Activated CD8-positive, alpha-beta memory T cell treated with anti-CD3 and anti-CD28 coated beads for 1 hour (primary cell): Measurements from ENCODE around the gene PTPN1.
"Not testable (repeated sequence)": the region's sequence is repeated elsewhere in the genome, so short reads cannot be mapped to it uniquely, and the experiment has no call there.

ENCODE experiments used
- DNase-seq, 2 donors: peaks; one replicate each; pipeline ENCODE4 v3.0.0-alpha.2; 2020; ENCODE audit warnings: low read depth in 1 of 2; ENCODE audit errors: extremely low read depth in 1 of 2

The PTPN1 gene

GRCh38 chr20:50527068-50527605 is 17.0 kb downstream of the PTPN1 start:
- DNase-seq, result no peak

- DNase-seq, result no peak
These were observed 17.9 kb downstream of the PTPN1 start for GRCh38 chr20:50528129-50528528.

- no peak for DNase-seq
These were observed 18.7 kb downstream of the PTPN1 start for GRCh38 chr20:50528804-50529351.

GRCh38 chr20:50532221-50532620 is 22.0 kb downstream of the PTPN1 start:
- DNase-seq, result no peak

- DNase-seq, result no peak
These were observed 22.9 kb downstream of the PTPN1 start for GRCh38 chr20:50533061-50533460.

- no peak for DNase-seq
These were observed 23.3 kb downstream of the PTPN1 start for GRCh38 chr20:50533464-50533863.

GRCh38 chr20:50534567-50534966 is 24.4 kb downstream of the PTPN1 start:
- DNase-seq, result no peak

GRCh38 chr20:50535162-50535561 is 25.0 kb downstream of the PTPN1 start:
- DNase-seq, result no peak

- DNase-seq, result no peak
These were observed 26.1 kb downstream of the PTPN1 start for GRCh38 chr20:50536333-50536732.

- DNase-seq, result no peak
These were observed 27.5 kb downstream of the PTPN1 start for GRCh38 chr20:50537546-50538201.

- DNase-seq, result no peak
These were observed 28.1 kb downstream of the PTPN1 start for GRCh38 chr20:50538276-50538675.

- DNase-seq, result not testable (repeated sequence)
These were observed 29.6 kb downstream of the PTPN1 start for GRCh38 chr20:50539798-50540197.

GRCh38 chr20:50540620-50541605 is 30.7 kb downstream of the PTPN1 start:
- DNase-seq, result no peak

- no peak for DNase-seq
These were observed 31.4 kb downstream of the PTPN1 start for GRCh38 chr20:50541606-50542041.

GRCh38 chr20:50543326-50543725 is 33.1 kb downstream of the PTPN1 start:
- no peak for DNase-seq

GRCh38 chr20:50545126-50545525 is 34.9 kb downstream of the PTPN1 start:
- DNase-seq, result no peak

GRCh38 chr20:50546729-50547314 is 36.6 kb downstream of the PTPN1 start:
- DNase-seq, result no peak

- DNase-seq, result no peak
These were observed 37.8 kb downstream of the PTPN1 start for GRCh38 chr20:50547964-50548363.

- no peak for DNase-seq
These were observed 38.2 kb downstream of the PTPN1 start for GRCh38 chr20:50548396-50548795.

- no peak for DNase-seq
These were observed 40.3 kb downstream of the PTPN1 start for GRCh38 chr20:50550531-50550930.

GRCh38 chr20:50551288-50551687 is 41.1 kb downstream of the PTPN1 start:
- no peak for DNase-seq
